ENCODE results near the gene SCUBE3.

- TF ChIP-seq CTCF (IDR thresholded peaks at IDR 0.05 in 8 of 11, conservative IDR thresholded peaks at IDR 0.05 in 3 of 11) (no peak), POLR2A (IDR thresholded peaks at IDR 0.05) (no peak), POLR2AphosphoS5 (IDR thresholded peaks at IDR 0.05) (no peak)
Observed at GRCh38 chr6:35213824-35214756, at the start of gene SCUBE3.
